ENCODE results near the gene CMPK1.

- TF ChIP-seq EZH2 (IDR thresholded peaks at IDR 0.05; ENCODE audit: borderline replicate concordance, insufficient read depth, low read length, poor library complexity, severe bottlenecking) = no peak
- TF ChIP-seq MXI1 (conservative IDR thresholded peaks at IDR 0.05; ENCODE audit: poor library complexity, severe bottlenecking) = no peak
- TF ChIP-seq CTCF (IDR thresholded peaks at IDR 0.05; ENCODE audit: poor library complexity, severe bottlenecking) = no peak
- no peak for TF ChIP-seq POLR2AphosphoS5 (IDR thresholded peaks at IDR 0.05)
- no peak for TF ChIP-seq RAD21 (conservative IDR thresholded peaks at IDR 0.05)
Measured at GRCh38 chr1:47412437-47412836, 78.8 kb downstream of the CMPK1 start.
